GM19240 (cell line): ENCODE data around the gene TMEM45A.

Source experiments
- DNase-seq: peaks from one replicate; pipeline ENCODE4 v3.0.0; 2011; ENCODE audit warnings: low spot score; ENCODE audit not compliant: insufficient read length

The TMEM45A gene

GRCh38 chr3:100611221-100611620, 118.8 kb downstream of the TMEM45A start:
- no peak for DNase-seq

DNA sequence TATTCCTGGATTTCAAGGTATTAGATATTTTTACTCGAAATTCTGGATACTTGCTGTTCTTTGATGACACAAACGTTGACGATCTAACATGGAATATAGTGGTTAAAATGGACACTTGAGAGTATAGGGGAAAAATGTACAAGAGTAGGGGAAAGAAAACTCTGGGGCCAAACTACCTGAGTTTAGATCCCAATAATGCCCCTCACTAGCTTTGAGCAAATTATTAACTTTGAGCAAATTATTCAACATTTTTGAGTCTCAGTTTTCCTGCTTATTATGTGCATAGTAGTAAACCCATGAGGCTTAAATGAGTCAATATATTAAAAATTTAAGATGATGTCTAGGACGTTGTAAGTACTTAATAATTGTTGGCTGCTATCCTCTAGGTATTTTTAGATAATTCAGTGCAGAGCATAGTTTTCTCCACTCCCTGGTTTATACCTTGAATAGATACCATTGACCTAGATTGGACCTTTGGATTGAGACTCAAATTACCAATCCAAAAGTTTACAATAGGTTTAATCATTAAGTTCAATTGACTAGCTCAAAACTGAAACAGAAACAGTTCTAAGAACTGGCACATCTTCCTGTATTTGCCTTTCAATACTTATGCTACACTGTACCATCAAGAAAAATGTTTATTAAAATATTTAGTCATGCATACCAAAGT, 121.4 kb downstream of the TMEM45A start:
- no peak for DNase-seq

GRCh38 chr3:100614941-100615340, 122.5 kb downstream of the TMEM45A start:
- DNase-seq: no peak

DNA sequence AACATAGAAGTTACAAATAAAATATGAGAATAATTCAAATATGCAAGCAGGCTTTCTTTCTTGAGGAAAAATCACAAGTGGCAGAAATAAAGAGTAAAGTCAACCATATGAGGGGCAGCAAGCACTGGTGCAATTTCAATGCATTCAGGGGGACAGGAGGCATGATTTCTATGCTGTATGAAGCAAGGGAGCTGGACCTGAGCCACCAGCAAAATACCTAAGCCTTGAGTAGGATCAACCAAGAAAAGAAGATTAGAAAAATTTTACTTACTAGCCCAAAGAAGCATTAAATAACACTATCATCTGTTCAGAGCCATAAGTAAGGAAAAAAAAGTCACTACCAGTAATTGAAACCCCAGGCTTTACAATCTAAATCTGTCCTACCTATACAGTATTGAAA, 123.3 kb downstream of the TMEM45A start:
- no peak for DNase-seq

DNA sequence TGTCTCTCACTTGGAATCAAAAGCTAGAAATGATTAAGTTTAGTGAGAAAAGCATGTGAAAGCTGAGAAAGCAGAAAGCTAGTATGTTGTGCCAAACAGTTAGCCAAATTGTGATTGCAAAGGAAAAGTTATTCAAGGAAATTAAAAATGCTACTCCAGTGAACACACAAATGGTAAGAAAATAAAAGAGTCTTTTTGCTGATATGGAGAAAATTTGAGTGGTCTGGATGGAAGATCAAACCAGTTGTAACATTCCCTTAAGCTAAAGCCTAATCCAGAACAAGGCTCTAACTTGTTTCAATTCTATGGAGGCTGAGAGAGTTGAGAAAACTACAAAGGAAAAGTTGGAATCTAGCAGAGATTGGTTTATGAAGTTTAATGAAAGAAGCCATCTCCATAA, 128.8 kb downstream of the TMEM45A start:
- DNase-seq: no peak
